CD4-positive, alpha-beta memory T cell (primary cell): ENCODE results near the gene YAF2. TPM values are rescaled to one million over a fixed set of nuclear protein-coding genes. Genes with fewer than 3 reads are reported as not detected.

Experiments
- CTCF ChIA-PET: fragments of 350-600 bp; sonication (Branson Sonifier 250); formaldehyde crosslinking; loops from one replicate; lab custom pipeline; 2021; ENCODE audit warnings: inconsistent platforms; ENCODE audit not compliant: partially characterized antibody; lab: Charles Lee
- POLR2A ChIA-PET: fragments of 350-600 bp; sonication (Branson Sonifier 250); formaldehyde crosslinking; loops from one replicate; lab custom pipeline; 2021; ENCODE audit not compliant: partially characterized antibody; lab: Charles Lee
- DNase-seq, 5 donors: peaks; one replicate each; pipeline versions ENCODE4 v3.0.0 to v3.0.0-alpha.2; 2020 to 2022; ENCODE audit warnings: mixed read lengths in 1 of 5
- H3K27ac ChIP-seq: one replicate; pipeline ENCODE4 v1.7.0; 2013; ENCODE audit warnings: low read depth, low read length
- H3K27me3 ChIP-seq: 2 replicates; pipeline ENCODE4 v1.7.0; 2013; ENCODE audit warnings: mild to moderate bottlenecking, low read length, moderate library complexity; ENCODE audit not compliant: insufficient read depth
- H3K36me3 ChIP-seq: 2 replicates; pipeline ENCODE4 v1.7.0; 2013; ENCODE audit warnings: mild to moderate bottlenecking, low read length, moderate library complexity; ENCODE audit not compliant: insufficient read depth
- H3K4me1 ChIP-seq: 2 replicates; pipeline ENCODE4 v1.7.0; 2013; ENCODE audit warnings: mild to moderate bottlenecking, low read length, moderate library complexity; ENCODE audit not compliant: insufficient read depth
- H3K4me3 ChIP-seq, 2 donors: one replicate each; pipeline ENCODE4 v1.7.0; 2013; ENCODE audit warnings: low read length in 2 of 2, mild to moderate bottlenecking in 1 of 2
- H3K9me3 ChIP-seq, 2 donors: one replicate each; pipeline ENCODE4 v1.7.0; 2013; ENCODE audit warnings: low read length in 2 of 2, control low read depth in 1 of 2; ENCODE audit not compliant: control insufficient read depth in 1 of 2
- H3K27ac Mint-ChIP-seq, 7 donors: one replicate each; pipeline ENCODE4 v1.8.0; 2020 to 2021; ENCODE audit warnings: mixed read lengths in 7 of 7, mild to moderate bottlenecking in 6 of 7, inconsistent platforms in 3 of 7, moderate library complexity in 3 of 7
- H3K27me3 Mint-ChIP-seq, 2 donors: one replicate each; pipeline ENCODE4 v1.8.0; 2020 to 2021; ENCODE audit warnings: mixed read lengths in 2 of 2
- H3K36me3 Mint-ChIP-seq, 2 donors: one replicate each; pipeline ENCODE4 v1.8.0; 2020 to 2021; ENCODE audit warnings: mixed read lengths in 2 of 2, inconsistent platforms in 1 of 2, mild to moderate bottlenecking in 1 of 2
- H3K4me1 Mint-ChIP-seq, 4 donors: one replicate each; pipeline ENCODE4 v1.8.0; 2020 to 2021; ENCODE audit warnings: mixed read lengths in 4 of 4, mild to moderate bottlenecking in 1 of 4
- H3K4me3 Mint-ChIP-seq, 8 donors: one replicate each; pipeline ENCODE4 v1.8.0; 2020 to 2021; ENCODE audit warnings: mixed read lengths in 8 of 8, mild to moderate bottlenecking in 7 of 8, moderate library complexity in 6 of 8, inconsistent platforms in 3 of 8
- H3K9me3 Mint-ChIP-seq, 8 donors: one replicate each; pipeline ENCODE4 v1.8.0; 2020 to 2021; ENCODE audit warnings: mixed read lengths in 8 of 8, mild to moderate bottlenecking in 5 of 8, inconsistent platforms in 3 of 8, moderate library complexity in 1 of 8
- intact Hi-C: fragments of 100-400 bp; cut with micrococcal nuclease; formaldehyde crosslinking; loops from one replicate; pipeline ENCODE4 v1.15.1; 2023
- polyA plus RNA-seq, 2 donors: library from polyadenylated mRNA; unstranded; fragments of 300-500 nt; fragmentation: Illumina TruSeq; gene quantifications; one replicate each; pipeline ENCODE4 v1.2.3, GENCODE V29; 2021
- total RNA-seq, 2 experiments: library from RNA; stranded (reverse); gene quantifications; one replicate each; pipeline ENCODE4 v1.2.3, GENCODE V29; 2021

Gene YAF2
- total and polyA plus RNA-seq, 4 experiments from 2014 or later: 7.2 to 40.7 (median 29.3) TPM

GRCh38 chr12:42173961-42174521 lies 64.0 kb downstream of the YAF2 start:
- no peaks in the 10 kb centered on the region for H3K36me3 ChIP-seq
- no peaks in the 10 kb centered on the region for H3K27me3 Mint-ChIP-seq
- H3K4me3 Mint-ChIP-seq: peak overlapping the region in 1 of 8 donors; percentile 50
- H3K9me3 ChIP-seq: no peaks in the 10 kb centered on the region
- intact Hi-C loops: no loop called here
- H3K4me1 ChIP-seq: no peaks in the 10 kb centered on the region
- POLR2A ChIA-PET: no interaction called here
- CTCF ChIA-PET: no interaction called here
- H3K36me3 Mint-ChIP-seq: peaks cover 29 to 41% of the 10 kb centered on the region in 2 donors
- no peak for DNase-seq
- H3K9me3 Mint-ChIP-seq: peaks cover 0 to 2% (median 0%) of the 10 kb centered on the region in 8 donors
- peaks cover 18 to 33% (median 26%) of the 10 kb centered on the region in 4 donors for H3K4me1 Mint-ChIP-seq
- peak overlapping the region in 3 of 7 donors; percentile 9 to 32 (median 13) for H3K27ac Mint-ChIP-seq
- H3K27ac ChIP-seq: no peak overlapping the region
- no peaks in the 10 kb centered on the region for H3K27me3 ChIP-seq
- no peak overlapping the region for H3K4me3 ChIP-seq

DNA sequence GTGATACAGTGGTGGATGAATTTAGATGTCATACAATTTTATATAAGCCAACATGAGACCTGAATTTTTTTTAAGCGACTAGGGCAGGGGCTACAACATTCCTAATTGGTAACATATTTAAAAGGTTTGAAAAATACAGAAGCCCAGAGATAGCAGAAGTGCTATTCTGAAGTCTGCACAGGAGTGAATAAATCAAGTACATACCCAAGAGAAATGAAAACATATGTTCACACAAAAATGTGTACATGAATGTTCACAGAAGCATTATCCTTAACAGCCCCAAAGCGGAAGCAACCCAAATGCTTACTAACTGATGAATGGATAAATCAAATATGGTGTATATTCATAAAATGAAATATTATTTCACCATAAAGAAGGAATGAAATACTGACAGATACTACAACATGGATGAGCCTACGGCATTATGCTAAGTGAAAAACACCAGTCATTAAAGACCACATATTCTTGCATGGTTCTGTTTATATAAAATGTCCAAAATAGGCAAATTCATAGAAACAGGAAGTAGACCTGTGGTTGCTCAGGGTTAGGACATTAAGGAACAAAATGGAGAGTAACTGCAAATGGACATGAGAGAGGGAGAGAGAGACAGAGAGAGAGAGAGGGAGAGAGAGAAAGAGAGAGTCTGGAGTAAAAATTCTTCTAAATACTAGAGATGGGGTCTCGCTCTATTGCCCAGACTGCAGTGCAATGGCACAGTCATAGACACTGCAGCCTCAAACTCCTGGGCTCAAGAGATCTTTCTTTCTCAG lies 65.4 kb downstream of the YAF2 start:
- Histone ChIP-seq H3K27ac (no peak overlapping the region), H3K9me3 (no peaks in the 10 kb centered on the region), H3K4me1 (no peaks in the 10 kb centered on the region), H3K36me3 (no peaks in the 10 kb centered on the region), H3K4me3 (no peak overlapping the region), H3K27me3 (no peaks in the 10 kb centered on the region)
- Mint-ChIP-seq H3K27ac (peak overlapping the region in 2 of 7 donors; percentile 1 to 73), H3K36me3 (peaks cover 30 to 42% of the 10 kb centered on the region in 2 donors), H3K4me1 (peaks cover 17 to 33% (median 27%) of the 10 kb centered on the region in 4 donors), H3K27me3 (no peaks in the 10 kb centered on the region), H3K4me3 (peak overlapping the region in 1 of 8 donors; percentile 33), H3K9me3 (peaks cover 0 to 2% (median 0%) of the 10 kb centered on the region in 8 donors)
- ChIA-PET CTCF (interaction anchor here (0.5 kb wide), 1 partner anchor 1710 kb away, joined by 3 read pairs; no protein-coding TSS in a partner anchor), POLR2A (no interaction called here)
- no peak for DNase-seq
- intact Hi-C loops: no loop called here

DNA sequence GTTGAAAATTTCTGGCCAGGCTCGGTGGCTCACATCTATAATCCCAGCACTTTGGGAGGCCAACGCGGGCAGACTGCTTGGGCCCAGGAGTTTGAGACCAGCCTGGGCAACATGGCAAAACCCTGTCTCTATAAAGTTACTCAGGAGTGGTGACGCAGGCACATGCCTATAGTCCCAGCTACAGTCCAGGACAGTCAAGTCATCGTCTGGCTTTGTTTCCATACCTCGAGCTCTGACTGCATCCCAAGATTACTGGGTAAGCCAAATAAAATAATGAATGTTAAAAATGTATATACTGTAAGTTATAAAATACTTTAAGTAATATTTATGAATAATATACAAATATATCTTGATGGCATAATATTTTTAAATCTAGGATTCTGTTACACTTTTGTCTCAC lies 70.3 kb downstream of the YAF2 start:
- H3K9me3 ChIP-seq: no peaks in the 10 kb centered on the region
- H3K4me1 ChIP-seq: no peaks in the 10 kb centered on the region
- Mint-ChIP-seq H3K4me3 (no peak overlapping the region), H3K27ac (no peak overlapping the region), H3K9me3 (no peaks in the 10 kb centered on the region), H3K36me3 (peaks cover 21 to 25% of the 10 kb centered on the region in 2 donors), H3K4me1 (peaks cover 4 to 23% (median 11%) of the 10 kb centered on the region in 4 donors), H3K27me3 (no peaks in the 10 kb centered on the region)
- H3K4me3 ChIP-seq: no peak overlapping the region
- intact Hi-C loops: no loop called here
- H3K27me3 ChIP-seq: no peaks in the 10 kb centered on the region
- H3K36me3 ChIP-seq: no peaks in the 10 kb centered on the region
- no peak for DNase-seq
- ChIA-PET CTCF (interaction anchor here (0.7 to 1.0 kb wide), 2 partner anchors 29 to 82 kb away, joined by 3 to 4 read pairs; no protein-coding TSS in a partner anchor), POLR2A (no interaction called here)
- no peak overlapping the region for H3K27ac ChIP-seq

- no peaks in the 10 kb centered on the region for H3K27me3 ChIP-seq
- no peak overlapping the region for H3K4me3 Mint-ChIP-seq
- H3K4me1 Mint-ChIP-seq: peaks cover 7 to 23% (median 11%) of the 10 kb centered on the region in 4 donors
- H3K27ac ChIP-seq: no peak overlapping the region
- no peak for DNase-seq
- ChIA-PET POLR2A (no interaction called here), CTCF (no interaction called here)
- peaks cover 18 to 24% of the 10 kb centered on the region in 2 donors for H3K36me3 Mint-ChIP-seq
- no peaks in the 10 kb centered on the region for H3K27me3 Mint-ChIP-seq
- no peaks in the 10 kb centered on the region for H3K9me3 ChIP-seq
- H3K9me3 Mint-ChIP-seq: no peaks in the 10 kb centered on the region
- H3K36me3 ChIP-seq: no peaks in the 10 kb centered on the region
- H3K4me1 ChIP-seq: no peaks in the 10 kb centered on the region
- intact Hi-C loops: no loop called here
- no peak overlapping the region for H3K4me3 ChIP-seq
- H3K27ac Mint-ChIP-seq: no peak overlapping the region
Measured at GRCh38 chr12:42166501-42166900, 71.5 kb downstream of the YAF2 start.

DNA sequence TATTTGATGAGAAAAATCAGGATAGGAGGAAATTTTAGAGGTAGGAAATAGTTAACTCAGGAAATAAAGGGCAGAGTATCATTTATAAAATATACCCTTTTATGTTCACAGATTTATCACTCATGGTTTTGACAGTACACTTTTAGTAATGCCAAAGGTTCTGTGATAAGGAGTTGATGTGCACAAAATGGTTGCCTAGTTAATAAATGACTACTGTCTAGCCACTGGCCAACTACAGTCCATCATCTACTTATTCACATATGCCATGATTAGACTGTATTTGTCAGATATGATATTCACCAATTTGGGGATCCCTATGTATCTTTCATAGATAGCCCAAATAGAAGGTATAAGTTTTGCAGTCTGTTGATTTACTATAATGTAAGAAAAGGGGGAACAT lies 74.1 kb downstream of the YAF2 start:
- DNase-seq: no peak
- ChIA-PET POLR2A (no interaction called here), CTCF (no interaction called here)
- Mint-ChIP-seq H3K4me1 (peaks cover 7 to 23% (median 10%) of the 10 kb centered on the region in 4 donors), H3K27me3 (no peaks in the 10 kb centered on the region), H3K9me3 (no peaks in the 10 kb centered on the region), H3K27ac (peak overlapping the region in 3 of 7 donors; percentile 3 to 59 (median 55)), H3K36me3 (peaks cover 17 to 28% of the 10 kb centered on the region in 2 donors), H3K4me3 (no peak overlapping the region)
- H3K4me1 ChIP-seq: no peaks in the 10 kb centered on the region
- H3K9me3 ChIP-seq: no peaks in the 10 kb centered on the region
- no peaks in the 10 kb centered on the region for H3K36me3 ChIP-seq
- no peaks in the 10 kb centered on the region for H3K27me3 ChIP-seq
- no peak overlapping the region for H3K4me3 ChIP-seq
- H3K27ac ChIP-seq: no peak overlapping the region
- intact Hi-C loops: no loop called here

DNA sequence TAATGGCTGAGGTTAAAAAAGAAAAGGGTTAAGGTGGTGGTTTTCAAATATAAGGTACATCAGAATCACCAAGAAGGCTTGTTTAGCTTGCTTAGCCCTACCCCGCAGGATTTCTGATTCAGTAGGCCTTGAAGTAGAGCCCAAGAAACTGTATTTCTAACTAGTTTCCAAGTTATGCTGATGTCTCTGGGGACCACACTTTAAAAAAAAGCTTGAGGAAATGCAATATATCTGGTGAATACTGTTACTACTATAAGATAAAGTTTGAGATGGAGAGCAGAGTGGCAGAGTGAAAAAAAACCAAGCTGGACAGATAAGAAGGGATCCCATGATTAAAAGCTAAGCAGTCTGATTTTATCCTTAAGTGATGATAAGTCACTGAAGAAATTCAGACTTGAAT lies 75.1 kb downstream of the YAF2 start:
- Histone ChIP-seq H3K4me3 (no peak overlapping the region), H3K4me1 (no peaks in the 10 kb centered on the region), H3K9me3 (no peaks in the 10 kb centered on the region), H3K27ac (no peak overlapping the region), H3K27me3 (no peaks in the 10 kb centered on the region), H3K36me3 (no peaks in the 10 kb centered on the region)
- ChIA-PET CTCF (no interaction called here), POLR2A (no interaction called here)
- H3K4me1 Mint-ChIP-seq: peaks cover 7 to 23% (median 9%) of the 10 kb centered on the region in 4 donors
- intact Hi-C loops: no loop called here
- H3K27ac Mint-ChIP-seq: peak overlapping the region in 6 of 7 donors; percentile 2 to 73 (median 25)
- no peak for DNase-seq
- H3K36me3 Mint-ChIP-seq: peaks cover 18 to 27% of the 10 kb centered on the region in 2 donors
- no peaks in the 10 kb centered on the region for H3K9me3 Mint-ChIP-seq
- H3K4me3 Mint-ChIP-seq: no peak overlapping the region
- no peaks in the 10 kb centered on the region for H3K27me3 Mint-ChIP-seq

GRCh38 chr12:42162193-42162592 lies 75.9 kb downstream of the YAF2 start:
- DNase-seq: no peak
- no peak overlapping the region for H3K4me3 Mint-ChIP-seq
- H3K27ac ChIP-seq: no peak overlapping the region
- intact Hi-C loops: no loop called here
- no peak overlapping the region for H3K4me3 ChIP-seq
- no peaks in the 10 kb centered on the region for H3K36me3 ChIP-seq
- H3K27me3 Mint-ChIP-seq: no peaks in the 10 kb centered on the region
- H3K36me3 Mint-ChIP-seq: peaks cover 21 to 27% of the 10 kb centered on the region in 2 donors
- peak overlapping the region in 4 of 7 donors; percentile 3 to 76 (median 66) for H3K27ac Mint-ChIP-seq
- H3K9me3 ChIP-seq: no peaks in the 10 kb centered on the region
- no peaks in the 10 kb centered on the region for H3K27me3 ChIP-seq
- POLR2A ChIA-PET: no interaction called here
- peaks cover 7 to 23% (median 9%) of the 10 kb centered on the region in 4 donors for H3K4me1 Mint-ChIP-seq
- H3K9me3 Mint-ChIP-seq: no peaks in the 10 kb centered on the region
- no peaks in the 10 kb centered on the region for H3K4me1 ChIP-seq
- CTCF ChIA-PET: no interaction called here
